ENCODE measurements around the gene MGRN1.

DNA sequence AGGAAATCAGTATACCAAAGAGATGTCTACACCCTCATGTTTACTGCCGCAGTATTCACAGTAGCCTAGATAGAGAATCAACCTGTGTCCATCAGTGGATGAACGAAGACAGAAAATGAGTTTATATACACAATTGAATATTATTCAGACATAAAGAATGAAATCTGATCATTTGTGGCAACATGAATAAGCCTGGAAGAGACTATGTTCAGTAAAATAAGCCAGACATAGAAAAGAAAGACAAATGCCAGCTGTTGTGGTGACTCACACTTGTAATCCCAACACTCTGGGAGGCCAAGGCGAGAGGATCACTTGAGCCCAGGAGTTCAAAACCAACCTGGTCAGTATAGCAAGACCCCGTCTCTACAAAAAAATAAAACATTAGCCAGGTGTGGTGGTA is 84.9 kb downstream of the MGRN1 start:
- TF ChIP-seq, protein P1, sequence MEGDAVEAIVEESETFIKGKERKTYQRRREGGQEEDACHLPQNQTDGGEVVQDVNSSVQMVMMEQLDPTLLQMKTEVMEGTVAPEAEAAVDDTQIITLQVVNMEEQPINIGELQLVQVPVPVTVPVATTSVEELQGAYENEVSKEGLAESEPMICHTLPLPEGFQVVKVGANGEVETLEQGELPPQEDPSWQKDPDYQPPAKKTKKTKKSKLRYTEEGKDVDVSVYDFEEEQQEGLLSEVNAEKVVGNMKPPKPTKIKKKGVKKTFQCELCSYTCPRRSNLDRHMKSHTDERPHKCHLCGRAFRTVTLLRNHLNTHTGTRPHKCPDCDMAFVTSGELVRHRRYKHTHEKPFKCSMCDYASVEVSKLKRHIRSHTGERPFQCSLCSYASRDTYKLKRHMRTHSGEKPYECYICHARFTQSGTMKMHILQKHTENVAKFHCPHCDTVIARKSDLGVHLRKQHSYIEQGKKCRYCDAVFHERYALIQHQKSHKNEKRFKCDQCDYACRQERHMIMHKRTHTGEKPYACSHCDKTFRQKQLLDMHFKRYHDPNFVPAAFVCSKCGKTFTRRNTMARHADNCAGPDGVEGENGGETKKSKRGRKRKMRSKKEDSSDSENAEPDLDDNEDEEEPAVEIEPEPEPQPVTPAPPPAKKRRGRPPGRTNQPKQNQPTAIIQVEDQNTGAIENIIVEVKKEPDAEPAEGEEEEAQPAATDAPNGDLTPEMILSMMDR (IDR thresholded peaks at IDR 0.05): no peak
- no peak for TF ChIP-seq POLR2AphosphoS5 (IDR thresholded peaks at IDR 0.05)
- TF ChIP-seq POLR2A (IDR thresholded peaks at IDR 0.05; ENCODE audit: low read depth): no peak
- TF ChIP-seq EP300 (IDR thresholded peaks at IDR 0.05): no peak

All from esophagus muscularis mucosa (tissue), 4 donors.